22Rv1 (cell line): Measurements from ENCODE around the gene ARHGAP45.

Experiments
- H3K27ac ChIP-seq: fragments of 450-650 bp; 2 replicates; pipeline ENCODE4 v1.5.1; 2017
- ZFX ChIP-seq: fragments of 450-650 bp; IDR thresholded peaks from 2 replicates; pipeline ENCODE4 v1.6.1; 2017; ENCODE audit warnings: antibody characterized with exemption, borderline replicate concordance
- TF ChIP-seq, protein P1 (sequence below): fragments of 450-650 bp; IDR thresholded peaks from 2 replicates; pipeline ENCODE4 v1.5.1; 2017; ENCODE audit warnings: mild to moderate bottlenecking

The ARHGAP45 gene

DNA sequence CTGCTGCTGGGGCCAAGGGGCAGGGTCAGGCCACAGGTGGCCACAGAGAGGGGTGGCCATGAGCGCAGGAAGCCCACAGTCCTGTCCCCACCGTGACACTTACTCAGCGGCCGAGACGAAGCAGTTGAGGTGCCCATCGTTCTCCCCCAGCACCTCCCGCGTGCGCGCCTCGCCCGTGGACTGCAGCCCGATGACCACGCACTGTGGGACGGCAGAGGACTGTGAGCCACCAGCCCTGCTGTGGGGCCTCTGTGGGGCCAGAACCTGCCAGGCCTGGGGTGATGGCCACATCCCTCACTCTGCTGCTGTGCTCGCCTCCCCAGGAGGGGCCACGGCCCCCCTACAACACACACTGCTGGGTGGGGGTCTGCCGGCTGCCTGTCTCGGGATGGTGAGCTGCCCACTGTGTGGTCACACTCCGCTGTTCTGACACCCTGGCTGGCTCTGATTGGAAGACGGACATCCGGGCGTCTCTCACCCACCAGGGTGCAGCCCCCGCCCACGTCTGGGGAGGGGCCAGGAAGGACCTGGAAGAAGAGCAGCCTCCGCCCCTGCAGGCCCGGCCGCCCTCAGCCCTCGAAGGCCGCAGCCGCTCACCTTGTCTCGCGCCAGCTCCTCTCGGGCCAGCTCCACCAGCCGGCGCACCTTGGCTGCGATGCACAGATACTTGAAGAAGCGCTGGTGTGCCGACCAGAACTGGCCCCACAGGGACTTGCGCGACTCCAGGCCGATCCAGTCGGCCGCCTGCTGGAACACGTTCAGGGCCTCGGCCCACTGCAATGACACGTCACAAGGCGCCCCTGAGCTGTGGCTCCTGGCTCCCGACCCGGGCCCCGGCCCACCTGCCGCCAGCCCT is 50.0 kb downstream of the ARHGAP45 start:
- no peak for TF ChIP-seq ZFX
- H3K27ac ChIP-seq = peak overlapping the region; percentile 98

DNA sequence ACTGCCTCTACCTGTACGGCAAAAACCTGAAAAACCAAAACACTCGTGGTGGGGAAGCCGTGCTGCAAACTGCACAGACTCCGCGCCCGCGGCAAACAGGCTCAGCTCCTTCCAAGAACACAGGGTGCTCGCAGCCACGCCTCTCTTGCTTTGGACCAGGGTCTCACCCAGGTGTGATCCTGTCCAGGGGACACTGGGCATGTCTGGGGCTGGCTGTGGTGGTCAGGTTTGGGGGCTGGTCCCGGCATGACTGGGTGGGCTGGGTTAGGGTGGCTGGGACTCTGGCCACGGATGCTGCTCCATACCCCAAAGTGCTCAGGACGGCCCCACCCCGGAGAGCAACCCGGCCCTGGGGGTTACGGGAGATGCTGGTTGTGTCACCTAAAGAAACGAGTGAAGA is 50.7 kb downstream of the ARHGAP45 start:
- TF ChIP-seq, protein P1, sequence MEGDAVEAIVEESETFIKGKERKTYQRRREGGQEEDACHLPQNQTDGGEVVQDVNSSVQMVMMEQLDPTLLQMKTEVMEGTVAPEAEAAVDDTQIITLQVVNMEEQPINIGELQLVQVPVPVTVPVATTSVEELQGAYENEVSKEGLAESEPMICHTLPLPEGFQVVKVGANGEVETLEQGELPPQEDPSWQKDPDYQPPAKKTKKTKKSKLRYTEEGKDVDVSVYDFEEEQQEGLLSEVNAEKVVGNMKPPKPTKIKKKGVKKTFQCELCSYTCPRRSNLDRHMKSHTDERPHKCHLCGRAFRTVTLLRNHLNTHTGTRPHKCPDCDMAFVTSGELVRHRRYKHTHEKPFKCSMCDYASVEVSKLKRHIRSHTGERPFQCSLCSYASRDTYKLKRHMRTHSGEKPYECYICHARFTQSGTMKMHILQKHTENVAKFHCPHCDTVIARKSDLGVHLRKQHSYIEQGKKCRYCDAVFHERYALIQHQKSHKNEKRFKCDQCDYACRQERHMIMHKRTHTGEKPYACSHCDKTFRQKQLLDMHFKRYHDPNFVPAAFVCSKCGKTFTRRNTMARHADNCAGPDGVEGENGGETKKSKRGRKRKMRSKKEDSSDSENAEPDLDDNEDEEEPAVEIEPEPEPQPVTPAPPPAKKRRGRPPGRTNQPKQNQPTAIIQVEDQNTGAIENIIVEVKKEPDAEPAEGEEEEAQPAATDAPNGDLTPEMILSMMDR = no peak
- no peak for TF ChIP-seq ZFX
- H3K27ac ChIP-seq = peak overlapping the region; percentile 98

DNA sequence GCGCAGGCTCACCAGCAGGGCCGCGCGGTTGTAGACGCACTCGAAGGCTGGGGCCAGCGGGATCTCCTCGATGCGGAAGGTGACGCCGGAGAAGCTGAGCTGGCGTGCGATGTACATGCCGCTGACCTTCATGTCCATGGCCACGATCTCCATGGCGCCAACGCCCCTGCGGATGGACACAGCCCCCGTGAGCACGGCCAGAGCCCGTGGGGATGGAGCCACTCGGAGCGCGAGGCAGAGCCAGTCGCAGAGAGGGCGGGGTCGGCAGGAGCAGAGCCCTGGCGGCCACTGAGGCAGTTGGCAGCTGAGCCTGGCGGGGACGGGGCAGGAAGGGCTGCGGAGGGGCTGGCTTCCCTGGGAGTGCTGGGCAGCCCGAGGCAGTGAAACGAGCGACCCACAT is 52.0 kb downstream of the ARHGAP45 start:
- no peak overlapping the region for H3K27ac ChIP-seq

DNA sequence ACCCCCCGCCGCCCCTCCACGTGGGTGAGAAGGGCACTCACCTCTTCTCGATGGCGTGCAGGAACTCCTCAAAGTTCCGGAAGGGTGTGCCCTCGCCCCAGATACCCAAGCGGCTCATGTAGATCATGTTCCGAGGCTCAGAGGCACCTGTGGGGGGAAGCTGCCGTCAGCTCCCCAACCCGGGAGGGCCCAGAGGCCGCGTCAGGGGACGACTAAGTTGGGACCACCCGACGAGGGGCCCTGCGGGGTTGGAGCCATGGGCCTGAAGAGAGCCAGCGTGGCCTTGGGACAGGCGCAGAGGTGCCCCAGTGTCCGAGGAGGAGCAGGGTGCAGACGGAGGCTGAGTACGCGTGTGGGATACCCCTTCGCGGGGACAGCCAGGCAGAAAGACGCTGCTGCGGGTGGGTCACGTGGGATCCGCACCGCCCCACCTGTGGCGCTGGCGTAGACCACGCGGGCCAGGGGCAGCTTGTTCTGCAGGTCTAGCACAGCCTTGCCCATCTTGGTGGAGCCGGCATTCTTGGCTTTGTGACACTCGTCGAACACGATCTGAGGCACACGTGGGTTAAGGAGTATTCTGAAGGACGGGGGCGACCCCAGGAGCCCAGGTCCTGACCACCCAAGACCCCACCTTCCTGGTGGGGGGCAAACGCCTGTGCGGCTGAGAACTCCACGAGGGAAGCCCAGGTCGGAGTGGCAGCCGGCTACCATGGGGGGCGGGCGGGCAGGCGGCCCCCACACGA is 52.7 kb downstream of the ARHGAP45 start:
- H3K27ac ChIP-seq = no peak overlapping the region

More for the DNA sequence above, 52.0 kb downstream of the ARHGAP45 start:
- TF ChIP-seq ZFX = no peak
- TF ChIP-seq, protein P1 = no peak

DNA sequence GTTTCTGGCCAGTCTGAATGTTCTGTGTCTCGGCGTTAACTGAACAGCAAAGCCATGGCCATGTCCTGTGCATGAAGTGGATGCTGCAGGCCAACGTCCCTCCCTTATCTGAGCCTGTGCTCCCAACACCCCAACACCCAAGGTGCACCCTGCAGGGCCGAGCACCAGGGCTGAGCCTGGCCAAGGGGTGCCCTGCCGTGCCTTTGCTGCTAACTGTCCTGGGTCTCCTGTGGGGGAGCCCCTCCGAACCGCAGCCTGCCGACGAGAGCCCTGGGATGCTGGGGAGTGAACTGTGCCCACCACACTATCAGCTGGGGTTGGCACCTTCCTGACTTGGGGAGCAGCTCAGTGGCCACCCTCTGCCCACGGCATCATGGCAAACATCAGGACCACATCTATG is 54.4 kb downstream of the ARHGAP45 start:
- no peak for TF ChIP-seq ZFX
- TF ChIP-seq, protein P1 = no peak
- no peak overlapping the region for H3K27ac ChIP-seq

More for the DNA sequence above, 52.7 kb downstream of the ARHGAP45 start:
- TF ChIP-seq ZFX = no peak
- TF ChIP-seq, protein P1 = no peak

DNA sequence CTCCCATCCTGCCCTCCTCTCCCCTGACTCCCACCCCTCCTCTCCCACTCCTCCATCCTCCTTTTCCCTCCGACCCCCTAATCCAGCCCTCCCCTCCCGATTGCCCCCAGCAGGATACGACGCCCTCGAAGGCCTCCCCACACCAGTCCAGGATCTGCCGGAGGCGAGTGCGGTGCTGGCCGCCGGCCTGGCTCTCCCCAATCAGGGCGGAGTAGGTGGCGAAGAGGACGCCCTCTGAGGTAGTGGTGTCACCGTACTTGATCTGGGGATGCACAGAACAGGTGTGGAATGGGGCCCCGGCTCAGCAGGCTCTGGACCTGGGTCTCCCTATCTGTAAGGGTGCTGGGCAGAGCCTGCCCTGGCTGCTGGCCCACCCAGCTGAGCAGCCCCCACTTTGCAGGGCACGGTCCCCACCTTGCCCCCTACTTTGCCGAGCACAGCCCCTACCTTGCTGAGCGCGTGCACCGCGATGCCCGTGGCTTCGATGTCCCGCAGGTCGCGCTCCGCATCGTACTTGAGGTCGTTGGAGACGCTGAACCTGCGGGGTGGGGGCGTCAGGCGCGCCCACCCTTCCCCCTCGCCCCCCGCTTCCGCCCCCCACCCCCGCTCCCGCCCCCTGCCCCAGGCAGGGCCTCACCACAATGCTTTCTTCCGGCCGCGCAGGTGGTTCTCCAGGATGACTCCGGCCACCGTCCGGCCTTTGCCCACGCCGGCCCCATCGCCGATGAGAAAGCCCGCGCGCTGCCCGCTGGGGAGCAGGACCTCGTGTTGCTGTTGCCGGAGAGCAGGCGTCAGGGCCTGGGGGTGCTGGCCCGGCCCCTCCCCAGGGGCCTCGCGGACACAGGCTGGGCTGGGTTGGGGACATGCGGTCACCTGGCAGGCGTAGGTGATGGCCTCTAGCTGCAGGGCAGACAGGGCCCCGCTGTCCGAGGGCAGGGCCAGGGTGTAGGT is 55.3 kb downstream of the ARHGAP45 start:
- no peak overlapping the region for H3K27ac ChIP-seq
- TF ChIP-seq, protein P1 = no peak
- TF ChIP-seq ZFX = no peak

DNA sequence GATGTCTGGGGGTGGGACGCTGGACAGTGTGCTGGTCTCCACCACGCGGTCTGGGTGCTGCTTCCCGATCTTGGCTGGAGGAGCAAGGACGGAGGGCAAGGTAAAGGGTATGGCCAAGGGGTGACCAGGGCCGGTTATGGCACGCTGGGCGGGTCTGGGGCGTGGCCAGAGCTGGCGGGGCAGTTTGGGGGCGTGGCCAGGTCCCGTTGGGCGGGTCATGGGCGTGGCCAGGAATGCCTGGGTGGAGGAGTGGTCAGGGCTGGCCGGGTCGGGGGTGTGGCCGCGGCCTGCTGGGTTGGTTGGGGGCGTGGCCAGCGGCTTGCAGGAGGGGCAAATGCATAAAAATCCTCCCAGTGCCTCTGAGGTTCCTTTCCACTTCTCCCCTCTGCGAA is 56.0 kb downstream of the ARHGAP45 start:
- H3K27ac ChIP-seq = peak overlapping the region; percentile 12; the same call in 1 of the 2 replicates
- TF ChIP-seq, protein P1 = no peak
- TF ChIP-seq ZFX = no peak
